A549 (cell line): Measurements from ENCODE around the gene TJP1.

Source experiments
- CEBPB ChIP-seq, 2 experiments: fragments of >200 bp in 1 of 2; sonication (Bioruptor Twin) in 1 of 2; formaldehyde crosslinking in 1 of 2; IDR thresholded peaks; 2 replicates each; pipeline ENCODE4 v1.6.1; 2012 to 2016
- EP300 ChIP-seq, 2 experiments: fragments of >200 bp; sonication (Bioruptor Twin); formaldehyde crosslinking; IDR thresholded peaks; 2 replicates in 1 of 2; 3 replicates in 1 of 2; pipeline ENCODE4 v1.6.1; 2016 to 2017

DNA sequence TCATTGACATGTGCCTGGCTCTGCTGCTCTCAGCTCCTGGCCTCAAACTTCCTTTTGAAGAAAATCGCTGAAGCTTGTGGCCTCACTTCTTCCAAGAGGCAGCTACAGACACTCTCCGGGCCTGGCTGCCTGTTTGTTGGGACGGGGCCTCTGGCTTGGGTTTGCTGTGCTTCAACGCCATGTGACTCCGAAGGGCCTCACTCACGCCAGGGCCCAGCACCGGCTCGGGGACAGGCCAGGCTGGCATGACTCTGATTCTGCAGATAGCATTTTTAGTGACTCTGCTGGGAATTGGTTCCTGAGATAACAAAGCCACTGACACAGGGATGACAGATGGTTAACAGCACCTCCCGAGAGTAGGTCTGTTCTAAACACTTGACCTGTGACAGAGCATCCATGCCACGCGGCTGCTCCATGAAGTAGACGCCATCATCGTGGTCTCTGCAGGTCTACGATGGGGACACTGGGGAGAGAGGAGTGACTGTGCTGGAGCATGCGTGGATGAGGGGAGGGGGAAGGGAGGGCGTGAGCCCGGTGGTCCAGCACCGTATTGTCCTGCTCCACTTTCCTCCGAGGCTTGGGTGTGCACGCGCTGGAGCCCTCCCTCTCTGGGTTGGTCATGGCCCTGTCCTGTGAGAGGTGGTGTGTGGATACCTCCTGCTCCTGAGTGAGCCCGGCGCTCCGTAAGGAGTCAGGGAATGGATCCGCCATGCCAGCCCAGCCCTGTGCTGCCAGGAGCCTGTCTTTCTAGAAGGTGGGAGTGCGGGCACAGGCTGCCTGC lies 133.6 kb downstream of the TJP1 start:
- TF ChIP-seq CEBPB (IDR thresholded peaks at IDR 0.05), result no peak
- no peak for TF ChIP-seq EP300 (IDR thresholded peaks at IDR 0.05)
